HCT116 (cell line): ENCODE measurements around the gene ZPR1.

Experiments
- CTCF ChIP-seq, 3 experiments: fragments of 200-600 bp in 1 of 3; sonication (generic) in 1 of 3; IDR thresholded peaks in 2 of 3; conservative IDR thresholded peaks in 1 of 3; 2 replicates each; pipeline ENCODE4 v1.5.1; 2012 to 2017; ENCODE audit warnings: low read depth in 2 of 3, low read length in 2 of 3, antibody characterized with exemption in 1 of 3, borderline replicate concordance in 1 of 3, control low read depth in 1 of 3, mild to moderate bottlenecking in 1 of 3, mixed read lengths in 1 of 3, mixed run types in 1 of 3, moderate library complexity in 1 of 3; ENCODE audit not compliant: insufficient read depth in 1 of 3
- EZH2 ChIP-seq: fragments of 200-600 bp; sonication (generic); IDR thresholded peaks from 2 replicates; pipeline ENCODE4 v1.6.1; 2017; ENCODE audit warnings: antibody characterized with exemption, mixed run types
- SP1 ChIP-seq: IDR thresholded peaks from 2 replicates; pipeline ENCODE4 v1.6.1; 2012; ENCODE audit warnings: low read depth

GRCh38 chr11:116827461-116827860 lies 39.6 kb upstream of the ZPR1 start:
- TF ChIP-seq CTCF (IDR thresholded peaks at IDR 0.05 in 2 of 3, conservative IDR thresholded peaks at IDR 0.05 in 1 of 3; ENCODE audit: borderline replicate concordance in 1 of 3, insufficient read depth in 1 of 3, low read depth in 2 of 3, low read length in 2 of 3) (no peak), EZH2 (no peak), SP1 (no peak)
